ENCODE measurements around the gene SHD.
"Not testable (repeated sequence)": the region's sequence is repeated elsewhere in the genome, so short reads cannot be mapped to it uniquely, and the experiment has no call there.

SHD gene

GRCh38 chr19:4278419-4279266 lies at the start of gene SHD:
Gene SHD, plus strand, starts transcription at chr19:4279266. Its CDS starts 798 bp downstream, at chr19:4280064.
- TF ChIP-seq CTCF (conservative IDR thresholded peaks at IDR 0.05; ENCODE audit: low read depth, low read length), result no peak
- Histone ChIP-seq H3K4me2 (no peak within 1 kb of the TSS), H3K4me3 (IDR thresholded peaks at IDR 0.05; ENCODE audit: insufficient read depth, low read depth, low read length) (no peak within 1 kb of the TSS), H3K36me3 (ENCODE audit: insufficient read depth) (no peaks in the 10 kb centered on the region), H3K4me1 (ENCODE audit: low read depth, poor library complexity, severe bottlenecking) (no peaks in the 10 kb centered on the region), H3K27me3 (ENCODE audit: insufficient read depth, low read depth) (peaks cover 56% of the 10 kb centered on the region), H2AFZ (ENCODE audit: low read depth) (no peak within 1 kb of the TSS), H3K27ac (no peak within 1 kb of the TSS), H3K79me2 (ENCODE audit: insufficient read depth, low read depth) (no peaks in the 10 kb centered on the region), H4K20me1 (ENCODE audit: insufficient read depth) (no peaks in the 10 kb centered on the region), H3K9ac (no peak within 1 kb of the TSS)

GRCh38 chr19:4230237-4230636 lies 48.8 kb upstream of the SHD start:
- H3K79me2 ChIP-seq (ENCODE audit: insufficient read depth, low read depth); H2AFZ ChIP-seq (ENCODE audit: low read depth); H3K4me3 ChIP-seq (IDR thresholded peaks at IDR 0.05; ENCODE audit: insufficient read depth, low read depth, low read length); H3K9ac ChIP-seq; H3K27ac ChIP-seq; H4K20me1 ChIP-seq (ENCODE audit: insufficient read depth); H3K4me2 ChIP-seq; H3K4me1 ChIP-seq (ENCODE audit: low read depth, poor library complexity, severe bottlenecking); H3K36me3 ChIP-seq (ENCODE audit: insufficient read depth): not testable (repeated sequence)
- H3K27me3 ChIP-seq (ENCODE audit: insufficient read depth, low read depth), result peaks cover 86% of the 10 kb centered on the region

GRCh38 chr19:4231521-4231920 lies 47.5 kb upstream of the SHD start:
- peaks cover 82% of the 10 kb centered on the region for H3K27me3 ChIP-seq (ENCODE audit: insufficient read depth, low read depth)
- not testable (repeated sequence) for H3K27ac ChIP-seq; H3K4me1 ChIP-seq (ENCODE audit: low read depth, poor library complexity, severe bottlenecking); H3K36me3 ChIP-seq (ENCODE audit: insufficient read depth); H4K20me1 ChIP-seq (ENCODE audit: insufficient read depth); H3K4me3 ChIP-seq (IDR thresholded peaks at IDR 0.05; ENCODE audit: insufficient read depth, low read depth, low read length); H2AFZ ChIP-seq (ENCODE audit: low read depth); H3K9ac ChIP-seq; H3K4me2 ChIP-seq; H3K79me2 ChIP-seq (ENCODE audit: insufficient read depth, low read depth)

- H3K4me3 ChIP-seq (IDR thresholded peaks at IDR 0.05; ENCODE audit: insufficient read depth, low read depth, low read length); H3K27ac ChIP-seq; H3K9ac ChIP-seq; H3K4me2 ChIP-seq; H3K4me1 ChIP-seq (ENCODE audit: low read depth, poor library complexity, severe bottlenecking); H2AFZ ChIP-seq (ENCODE audit: low read depth); H3K79me2 ChIP-seq (ENCODE audit: insufficient read depth, low read depth); H3K36me3 ChIP-seq (ENCODE audit: insufficient read depth); H4K20me1 ChIP-seq (ENCODE audit: insufficient read depth): not testable (repeated sequence)
- H3K27me3 ChIP-seq (ENCODE audit: insufficient read depth, low read depth), result peaks cover 85% of the 10 kb centered on the region
These were observed 46.9 kb upstream of the SHD start for GRCh38 chr19:4232139-4232538.

- Histone ChIP-seq H4K20me1 (ENCODE audit: insufficient read depth) (no peaks in the 10 kb centered on the region), H3K36me3 (ENCODE audit: insufficient read depth) (no peaks in the 10 kb centered on the region), H3K4me2 (no peak overlapping the region), H2AFZ (ENCODE audit: low read depth) (no peak overlapping the region), H3K4me3 (IDR thresholded peaks at IDR 0.05; ENCODE audit: insufficient read depth, low read depth, low read length) (no peak overlapping the region), H3K27me3 (ENCODE audit: insufficient read depth, low read depth) (peaks cover 83% of the 10 kb centered on the region), H3K79me2 (ENCODE audit: insufficient read depth, low read depth) (no peaks in the 10 kb centered on the region), H3K9ac (no peak overlapping the region), H3K27ac (no peak overlapping the region), H3K4me1 (ENCODE audit: low read depth, poor library complexity, severe bottlenecking) (no peaks in the 10 kb centered on the region)
- no peak for TF ChIP-seq CTCF (conservative IDR thresholded peaks at IDR 0.05; ENCODE audit: low read depth, low read length)
These were observed 46.3 kb upstream of the SHD start for GRCh38 chr19:4232614-4233281.

All from KMS-11 (cell line).